SK-N-MC (cell line): ENCODE results near the gene ASCL1.

Experiments used
- DNase-seq: peaks from one replicate; pipeline ENCODE4 v3.0.0-alpha.2; 2011; ENCODE audit warnings: low read depth, low spot score
- H3K27ac ChIP-seq: fragments of 200-600 bp; sonication (generic); 2 replicates; pipeline ENCODE4 v1.5.1; 2016; ENCODE audit warnings: mixed run types
- H3K36me3 ChIP-seq: fragments of 200-600 bp; sonication (generic); 2 replicates; pipeline ENCODE4 v1.6.1; 2017; ENCODE audit warnings: antibody characterized with exemption, low read length, mixed read lengths; ENCODE audit not compliant: insufficient read depth
- H3K4me3 ChIP-seq: fragments of 200-600 bp; sonication (generic); 2 replicates; pipeline ENCODE4 v1.5.1; 2016
- H3K9ac ChIP-seq: fragments of 200-600 bp; sonication (generic); 2 replicates; pipeline ENCODE4 v1.8.0; 2017; ENCODE audit warnings: mixed run types, mixed read lengths; ENCODE audit not compliant: insufficient read length
- H3K9me3 ChIP-seq: fragments of 200-600 bp; sonication (generic); 2 replicates; pipeline ENCODE4 v1.6.1; 2017; ENCODE audit warnings: low read depth, mild to moderate bottlenecking, antibody characterized with exemption, low read length, moderate library complexity, mixed read lengths
- EZH2 ChIP-seq: fragments of 200-600 bp; sonication (generic); IDR thresholded peaks from one replicate; pipeline ENCODE4 v1.6.1; 2017; ENCODE audit warnings: antibody characterized with exemption
- FOXP2 ChIP-seq: optimal IDR thresholded peaks from 2 replicates; pipeline ENCODE3; 2011; ENCODE audit warnings: mild to moderate bottlenecking, moderate library complexity; ENCODE audit not compliant: insufficient read depth; ENCODE audit errors: extremely low read length, control extremely low read depth
- POLR2AphosphoS5 ChIP-seq: IDR thresholded peaks from 2 replicates; pipeline ENCODE4 v1.6.1; 2012; ENCODE audit warnings: mild to moderate bottlenecking, low read depth, low read length, borderline replicate concordance

ASCL1 gene

GRCh38 chr12:102948941-102949352 lies 8.5 kb upstream of the ASCL1 start:
- Histone ChIP-seq H3K9me3 (no peaks in the 10 kb centered on the region), H3K36me3 (no peaks in the 10 kb centered on the region), H3K9ac (no peak overlapping the region), H3K27ac (no peak overlapping the region), H3K4me3 (no peak overlapping the region)
- no peak for DNase-seq
- TF ChIP-seq FOXP2 (no peak), POLR2AphosphoS5 (no peak), EZH2 (no peak)

GRCh38 chr12:102950107-102950949 lies 7.1 kb upstream of the ASCL1 start:
- H3K9ac ChIP-seq = no peak overlapping the region
- H3K27ac ChIP-seq = no peak overlapping the region
- H3K36me3 ChIP-seq = no peaks in the 10 kb centered on the region
- no peak overlapping the region for H3K4me3 ChIP-seq
- H3K9me3 ChIP-seq = no peaks in the 10 kb centered on the region
- TF ChIP-seq FOXP2 = no peak
- TF ChIP-seq POLR2AphosphoS5 = no peak
- TF ChIP-seq EZH2 = no peak
- DNase-seq = no peak

- DNase-seq = no peak
- no peaks in the 10 kb centered on the region for H3K36me3 ChIP-seq
- H3K9ac ChIP-seq = no peak overlapping the region
- no peak for TF ChIP-seq EZH2
- no peak for TF ChIP-seq POLR2AphosphoS5
- no peak for TF ChIP-seq FOXP2
- H3K27ac ChIP-seq = no peak overlapping the region
- H3K4me3 ChIP-seq = no peak overlapping the region
- H3K9me3 ChIP-seq = no peaks in the 10 kb centered on the region
Observed at GRCh38 chr12:102950950-102951619, 6.4 kb upstream of the ASCL1 start.

- Histone ChIP-seq H3K9ac (no peak overlapping the region), H3K27ac (no peak overlapping the region), H3K9me3 (no peaks in the 10 kb centered on the region), H3K4me3 (no peak overlapping the region), H3K36me3 (no peaks in the 10 kb centered on the region)
- DNase-seq = no peak
- TF ChIP-seq POLR2AphosphoS5 (no peak), FOXP2 (no peak), EZH2 (no peak)
Observed at GRCh38 chr12:102951841-102952240, 5.6 kb upstream of the ASCL1 start.

DNA sequence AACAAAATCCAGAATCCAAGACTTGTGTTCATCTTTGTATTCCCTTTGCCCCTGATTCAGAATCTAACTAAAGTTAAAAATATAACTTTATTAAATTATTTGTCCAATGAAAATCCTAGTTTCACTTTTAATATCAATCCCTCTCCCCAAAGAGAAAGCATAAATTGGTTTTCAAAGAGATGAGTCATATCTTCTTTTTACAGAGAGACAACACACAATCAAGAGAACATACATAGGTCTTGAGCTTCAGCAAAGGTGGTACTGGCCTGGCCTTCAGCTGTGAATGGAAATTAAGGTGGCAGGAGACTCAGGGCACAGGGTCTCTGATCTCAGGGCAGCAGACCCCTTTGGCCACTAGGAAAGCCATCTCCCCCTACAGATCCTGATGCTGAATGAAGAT lies 4.3 kb upstream of the ASCL1 start:
- no peak for TF ChIP-seq EZH2
- no peak for TF ChIP-seq FOXP2
- TF ChIP-seq POLR2AphosphoS5 = no peak
- no peak for DNase-seq
- Histone ChIP-seq H3K36me3 (no peaks in the 10 kb centered on the region), H3K9ac (no peak overlapping the region), H3K27ac (no peak overlapping the region), H3K9me3 (no peaks in the 10 kb centered on the region), H3K4me3 (no peak overlapping the region)

DNA sequence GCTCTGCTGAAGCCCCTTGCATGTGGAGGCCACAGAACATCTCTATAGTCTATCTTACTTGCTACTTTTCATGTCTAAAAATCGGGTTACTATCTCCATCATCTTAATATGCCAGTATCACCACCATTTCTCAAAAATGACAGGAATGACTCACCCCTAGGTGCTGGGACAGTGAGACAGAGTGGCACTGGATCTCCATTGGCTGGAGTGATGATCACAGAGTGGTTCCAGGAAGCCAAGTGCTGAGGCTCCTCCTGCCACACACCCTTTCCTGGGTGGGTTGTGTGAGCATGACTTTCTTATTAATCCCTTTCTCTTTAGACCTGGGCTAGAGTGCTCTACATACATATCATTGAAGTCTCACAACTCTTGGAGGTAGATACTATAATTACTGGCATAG lies 3.3 kb upstream of the ASCL1 start:
- H3K9ac ChIP-seq = no peak overlapping the region
- H3K4me3 ChIP-seq = no peak overlapping the region
- no peak for TF ChIP-seq FOXP2
- no peak for TF ChIP-seq EZH2
- TF ChIP-seq POLR2AphosphoS5 = no peak
- H3K36me3 ChIP-seq = no peaks in the 10 kb centered on the region
- no peaks in the 10 kb centered on the region for H3K9me3 ChIP-seq
- no peak for DNase-seq
- no peak overlapping the region for H3K27ac ChIP-seq

DNA sequence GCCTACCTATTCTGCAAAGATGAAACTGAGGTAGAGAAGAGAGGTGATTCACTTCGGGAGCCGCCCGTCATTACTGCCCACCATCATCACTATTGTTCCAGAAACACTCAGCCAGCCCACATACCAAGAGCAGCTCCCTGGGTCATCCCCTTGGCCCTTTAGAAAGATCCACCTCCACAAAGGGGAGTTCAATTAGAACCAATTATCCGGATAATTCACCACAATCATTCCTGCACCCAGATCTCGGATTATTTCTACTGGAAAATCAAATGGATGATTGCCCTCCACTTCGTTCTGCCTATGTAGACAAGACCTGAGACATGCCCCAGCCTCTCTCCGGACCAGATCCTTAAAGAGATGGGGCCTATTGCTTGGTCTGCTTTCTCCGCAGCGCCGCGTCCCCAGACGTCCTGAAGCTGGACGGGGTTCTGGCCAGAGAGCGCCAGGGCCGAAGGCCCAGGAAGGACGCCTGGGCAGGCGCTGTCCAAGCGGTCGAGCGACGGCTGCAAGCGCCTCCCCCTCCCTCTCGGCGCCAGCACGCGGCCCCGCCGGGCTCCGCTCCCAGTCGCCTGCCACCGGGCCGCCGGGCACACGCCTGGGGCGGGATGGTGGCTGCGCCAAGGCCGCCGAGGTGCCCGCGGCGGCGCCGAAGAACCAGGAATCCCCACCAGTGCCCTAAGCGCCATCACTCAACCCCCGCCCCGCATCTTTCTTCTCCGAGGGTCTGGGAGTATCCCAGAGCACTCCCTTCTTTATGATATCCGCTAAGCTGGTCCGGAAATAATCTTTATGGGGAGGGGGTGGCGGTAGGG lies 1.3 kb upstream of the ASCL1 start:
- H3K36me3 ChIP-seq = no peaks in the 10 kb centered on the region
- no peak overlapping the region for H3K4me3 ChIP-seq
- TF ChIP-seq EZH2 (peak; percentile 35), FOXP2 (no peak), POLR2AphosphoS5 (no peak)
- no peak overlapping the region for H3K9ac ChIP-seq
- no peak overlapping the region for H3K27ac ChIP-seq
- H3K9me3 ChIP-seq = no peaks in the 10 kb centered on the region
- DNase-seq = no peak
